Vein endothelial cell (primary cell): ENCODE data around the gene CCDC122. TPM values are rescaled to one million over a fixed set of nuclear protein-coding genes. Genes with fewer than 3 reads are reported as not detected.

ENCODE experiments used
- small RNA-seq: library from RNA; depleted of rRNA; stranded (forward); fragments of <200 nt; gene quantifications from one replicate; pipeline ENCODE3, GENCODE V24; 2012
- total RNA-seq: library from RNA; depleted of rRNA; stranded (reverse); fragments of >200 nt; gene quantifications from 2 replicates; pipeline ENCODE4 v1.2.3, GENCODE V29; 2012

CCDC122 gene
- 2.9 and 7.0 TPM in 2 replicates for total RNA-seq

GRCh38 chr13:43878892-43879754 lies at the start of gene CCDC122:
TSS of gene CCDC122 (minus strand) at chr13:43879740. CDS start at chr13:43869376, 10,364 bp downstream.

GRCh38 chr13:43879755-43880181 lies 228 bp upstream of the CCDC122 start, which contains the start of gene LACC1:
TSS of gene LACC1 (plus strand) at chr13:43879904. CDS start at chr13:43880986, 1,082 bp downstream.

GRCh38 chr13:43786766-43787517 lies 92.6 kb downstream of the CCDC122 start, which contains the start of gene ENOX1:
TSS of gene ENOX1 (minus strand) at chr13:43786972.

Small RNA genes within 50 kb of the gene (small RNA-seq; reads per million reads assigned to genes)
- gene AL162713.1, result not detected

Other genes starting within 250 kb of the CCDC122 start
- gene ENOX1, start 92.8 kb downstream of the CCDC122 start, total RNA-seq, result 0.65 and 1.6 TPM in 2 replicates
- gene LACC1, start 164 bp upstream of the CCDC122 start, total RNA-seq, result 7.8 and 9.8 TPM in 2 replicates